ENCODE results near the gene NPIPB8. TPM values are rescaled to one million over a fixed set of nuclear protein-coding genes. Genes with fewer than 3 reads are reported as not detected.
"Not testable (repeated sequence)": the region's sequence is repeated elsewhere in the genome, so short reads cannot be mapped to it uniquely, and the experiment has no call there.

NPIPB8 gene
- total RNA-seq, 1 donor from 2014 or later: not detected

- peaks cover 0 to 4% (median 0%) of the 10 kb centered on the region in 3 donors for H3K27me3 ChIP-seq (ENCODE audit: control insufficient read depth in 3 of 3, insufficient read depth in 3 of 3, low read length in 3 of 3)
- H3K4me1 ChIP-seq (ENCODE audit: control insufficient read depth in 3 of 3, insufficient read depth in 3 of 3, low read length in 3 of 3): peaks cover 0 to 12% (median 11%) of the 10 kb centered on the region in 3 donors
- peaks cover 0 to 4% (median 0%) of the 10 kb centered on the region in 3 donors for H3K36me3 ChIP-seq (ENCODE audit: control insufficient read depth in 3 of 3, insufficient read depth in 3 of 3, low read length in 3 of 3)
- H3K27ac ChIP-seq (ENCODE audit: low read depth, low read length): no peak within 1 kb of the TSS
- H3K9me3 ChIP-seq (ENCODE audit: control insufficient read depth in 3 of 3, low read length in 3 of 3): no peaks in the 10 kb centered on the region
- peak within 1 kb of the TSS in 1 of 3 donors; percentile 45 for H3K9ac ChIP-seq (ENCODE audit: low read depth in 1 of 3, low read length in 3 of 3)
- H3K4me3 ChIP-seq (ENCODE audit: low read length in 3 of 3): peak within 1 kb of the TSS in 1 of 3 donors; percentile 35
These were observed 40.8 kb upstream of the NPIPB8 start, which contains the start of gene SULT1A2 for GRCh38 chr16:28596840-28597691. Gene SULT1A2 (minus strand): TSS chr16:28597050. CDS start chr16:28595930, 1,120 bp downstream.

GRCh38 chr16:28597692-28598261, 40.1 kb upstream of the NPIPB8 start:
- Histone ChIP-seq H3K27ac (ENCODE audit: low read depth, low read length) (no peak overlapping the region), H3K27me3 (ENCODE audit: control insufficient read depth in 3 of 3, insufficient read depth in 3 of 3, low read length in 3 of 3) (peaks cover 0 to 4% (median 0%) of the 10 kb centered on the region in 3 donors), H3K36me3 (ENCODE audit: control insufficient read depth in 3 of 3, insufficient read depth in 3 of 3, low read length in 3 of 3) (no peaks in the 10 kb centered on the region), H3K4me3 (ENCODE audit: low read length in 3 of 3) (no peak overlapping the region), H3K9ac (ENCODE audit: low read depth in 1 of 3, low read length in 3 of 3) (no peak overlapping the region), H3K4me1 (ENCODE audit: control insufficient read depth in 3 of 3, insufficient read depth in 3 of 3, low read length in 3 of 3) (peaks cover 0 to 12% (median 11%) of the 10 kb centered on the region in 3 donors), H3K9me3 (ENCODE audit: control insufficient read depth in 3 of 3, low read length in 3 of 3) (no peaks in the 10 kb centered on the region)

GRCh38 chr16:28599377-28600285, 38.2 kb upstream of the NPIPB8 start:
- H3K27me3 ChIP-seq (ENCODE audit: control insufficient read depth in 3 of 3, insufficient read depth in 3 of 3, low read length in 3 of 3); H3K9me3 ChIP-seq (ENCODE audit: control insufficient read depth in 3 of 3, low read length in 3 of 3); H3K36me3 ChIP-seq (ENCODE audit: control insufficient read depth in 3 of 3, insufficient read depth in 3 of 3, low read length in 3 of 3); H3K9ac ChIP-seq (ENCODE audit: low read depth in 1 of 3, low read length in 3 of 3); H3K4me3 ChIP-seq (ENCODE audit: low read length in 3 of 3); H3K27ac ChIP-seq (ENCODE audit: low read depth, low read length): not testable (repeated sequence)
- H3K4me1 ChIP-seq (ENCODE audit: control insufficient read depth in 3 of 3, insufficient read depth in 3 of 3, low read length in 3 of 3): peaks cover 0 to 12% (median 11%) of the 10 kb centered on the region in 3 donors

GRCh38 chr16:28600965-28601364, 36.9 kb upstream of the NPIPB8 start:
- H3K27ac ChIP-seq (ENCODE audit: low read depth, low read length); H3K9ac ChIP-seq (ENCODE audit: low read depth in 1 of 3, low read length in 3 of 3); H3K27me3 ChIP-seq (ENCODE audit: control insufficient read depth in 3 of 3, insufficient read depth in 3 of 3, low read length in 3 of 3); H3K9me3 ChIP-seq (ENCODE audit: control insufficient read depth in 3 of 3, low read length in 3 of 3); H3K4me3 ChIP-seq (ENCODE audit: low read length in 3 of 3); H3K36me3 ChIP-seq (ENCODE audit: control insufficient read depth in 3 of 3, insufficient read depth in 3 of 3, low read length in 3 of 3): not testable (repeated sequence)
- peaks cover 0 to 12% (median 11%) of the 10 kb centered on the region in 3 donors for H3K4me1 ChIP-seq (ENCODE audit: control insufficient read depth in 3 of 3, insufficient read depth in 3 of 3, low read length in 3 of 3)

GRCh38 chr16:28601589-28601988, 36.3 kb upstream of the NPIPB8 start:
- H3K27me3 ChIP-seq (ENCODE audit: control insufficient read depth in 3 of 3, insufficient read depth in 3 of 3, low read length in 3 of 3); H3K4me3 ChIP-seq (ENCODE audit: low read length in 3 of 3); H3K9ac ChIP-seq (ENCODE audit: low read depth in 1 of 3, low read length in 3 of 3); H3K4me1 ChIP-seq (ENCODE audit: control insufficient read depth in 3 of 3, insufficient read depth in 3 of 3, low read length in 3 of 3); H3K36me3 ChIP-seq (ENCODE audit: control insufficient read depth in 3 of 3, insufficient read depth in 3 of 3, low read length in 3 of 3); H3K27ac ChIP-seq (ENCODE audit: low read depth, low read length); H3K9me3 ChIP-seq (ENCODE audit: control insufficient read depth in 3 of 3, low read length in 3 of 3): not testable (repeated sequence)

GRCh38 chr16:28602062-28602461, 35.8 kb upstream of the NPIPB8 start:
- not testable (repeated sequence) for H3K36me3 ChIP-seq (ENCODE audit: control insufficient read depth in 3 of 3, insufficient read depth in 3 of 3, low read length in 3 of 3); H3K27ac ChIP-seq (ENCODE audit: low read depth, low read length); H3K4me1 ChIP-seq (ENCODE audit: control insufficient read depth in 3 of 3, insufficient read depth in 3 of 3, low read length in 3 of 3); H3K9me3 ChIP-seq (ENCODE audit: control insufficient read depth in 3 of 3, low read length in 3 of 3); H3K4me3 ChIP-seq (ENCODE audit: low read length in 3 of 3); H3K27me3 ChIP-seq (ENCODE audit: control insufficient read depth in 3 of 3, insufficient read depth in 3 of 3, low read length in 3 of 3); H3K9ac ChIP-seq (ENCODE audit: low read depth in 1 of 3, low read length in 3 of 3)

GRCh38 chr16:28602529-28602928, 35.3 kb upstream of the NPIPB8 start:
- peaks cover 0 to 6% (median 3%) of the 10 kb centered on the region in 3 donors for H3K36me3 ChIP-seq (ENCODE audit: control insufficient read depth in 3 of 3, insufficient read depth in 3 of 3, low read length in 3 of 3)
- H3K4me1 ChIP-seq (ENCODE audit: control insufficient read depth in 3 of 3, insufficient read depth in 3 of 3, low read length in 3 of 3): no peaks in the 10 kb centered on the region
- H3K27me3 ChIP-seq (ENCODE audit: control insufficient read depth in 3 of 3, insufficient read depth in 3 of 3, low read length in 3 of 3): peaks cover 0 to 2% (median under 1%) of the 10 kb centered on the region in 3 donors
- H3K27ac ChIP-seq (ENCODE audit: low read depth, low read length): no peak overlapping the region
- H3K4me3 ChIP-seq (ENCODE audit: low read length in 3 of 3): no peak overlapping the region
- no peak overlapping the region for H3K9ac ChIP-seq (ENCODE audit: low read depth in 1 of 3, low read length in 3 of 3)
- no peaks in the 10 kb centered on the region for H3K9me3 ChIP-seq (ENCODE audit: control insufficient read depth in 3 of 3, low read length in 3 of 3)

- Histone ChIP-seq H3K36me3 (ENCODE audit: control insufficient read depth in 3 of 3, insufficient read depth in 3 of 3, low read length in 3 of 3) (peaks cover 0 to 6% (median 3%) of the 10 kb centered on the region in 3 donors), H3K27ac (ENCODE audit: low read depth, low read length) (no peak overlapping the region), H3K9ac (ENCODE audit: low read depth in 1 of 3, low read length in 3 of 3) (no peak overlapping the region), H3K4me1 (ENCODE audit: control insufficient read depth in 3 of 3, insufficient read depth in 3 of 3, low read length in 3 of 3) (no peaks in the 10 kb centered on the region), H3K4me3 (ENCODE audit: low read length in 3 of 3) (no peak overlapping the region), H3K9me3 (ENCODE audit: control insufficient read depth in 3 of 3, low read length in 3 of 3) (no peaks in the 10 kb centered on the region), H3K27me3 (ENCODE audit: control insufficient read depth in 3 of 3, insufficient read depth in 3 of 3, low read length in 3 of 3) (peaks cover 0 to 2% (median 0%) of the 10 kb centered on the region in 3 donors)
These were observed 34.3 kb upstream of the NPIPB8 start for GRCh38 chr16:28603381-28604185.

- Histone ChIP-seq H3K27me3 (ENCODE audit: control insufficient read depth in 3 of 3, insufficient read depth in 3 of 3, low read length in 3 of 3) (peaks cover 0 to 2% (median 0%) of the 10 kb centered on the region in 3 donors), H3K27ac (ENCODE audit: low read depth, low read length) (no peak overlapping the region), H3K9ac (ENCODE audit: low read depth in 1 of 3, low read length in 3 of 3) (no peak overlapping the region), H3K4me3 (ENCODE audit: low read length in 3 of 3) (no peak overlapping the region), H3K36me3 (ENCODE audit: control insufficient read depth in 3 of 3, insufficient read depth in 3 of 3, low read length in 3 of 3) (peaks cover 0 to 6% (median 3%) of the 10 kb centered on the region in 3 donors), H3K4me1 (ENCODE audit: control insufficient read depth in 3 of 3, insufficient read depth in 3 of 3, low read length in 3 of 3) (peaks cover 1 to 3% (median 1%) of the 10 kb centered on the region in 3 donors), H3K9me3 (ENCODE audit: control insufficient read depth in 3 of 3, low read length in 3 of 3) (no peaks in the 10 kb centered on the region)
These were observed 33.7 kb upstream of the NPIPB8 start for GRCh38 chr16:28604186-28604565.

All from skeletal muscle tissue (tissue), 4 donors.